Measurements from ENCODE around the gene ZBTB11. TPM values are rescaled to one million over a fixed set of nuclear protein-coding genes. Genes with fewer than 3 reads are reported as not detected.
"Not testable (repeated sequence)": the region's sequence is repeated elsewhere in the genome, so short reads cannot be mapped to it uniquely, and the experiment has no call there.

The ZBTB11 gene
- total RNA-seq, 1 donor from 2014 or later: 14.7 TPM

DNA sequence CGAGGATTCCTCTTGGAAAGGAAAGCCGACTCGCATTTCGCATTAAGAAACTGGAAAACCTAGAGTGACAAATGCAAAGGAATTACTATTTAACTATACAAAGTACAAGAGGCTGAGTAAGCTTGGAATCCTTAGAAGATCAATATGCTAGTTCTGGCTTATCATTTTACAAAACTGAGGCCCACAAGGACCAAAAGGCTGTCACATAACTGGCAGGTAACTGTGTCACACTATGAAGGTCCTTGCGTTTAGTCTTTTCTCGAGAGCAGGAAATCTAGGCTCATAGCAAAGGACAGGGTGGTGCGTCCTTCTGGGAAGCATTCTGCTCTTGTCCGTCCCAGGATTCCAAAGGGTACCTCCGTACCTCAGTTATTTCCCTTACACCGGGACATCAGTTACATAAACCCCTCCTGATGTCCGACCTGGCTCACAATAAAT is 9.0 kb upstream of the ZBTB11 start:
- peak overlapping the region; percentile 98 for H3K27ac Mint-ChIP-seq (ENCODE audit: unreplicated experiment)
- no peaks in the 10 kb centered on the region for H3K9me3 Mint-ChIP-seq (ENCODE audit: low read depth)
- TF ChIP-seq CTCF (IDR thresholded peaks at IDR 0.05): no peak
- H3K4me3 Mint-ChIP-seq (ENCODE audit: unreplicated experiment): peak overlapping the region; percentile 97
- no peak for DNase-seq (ENCODE audit: low spot score)
- H3K4me1 Mint-ChIP-seq (ENCODE audit: low read depth): peaks cover 33% of the 10 kb centered on the region
- H3K36me3 Mint-ChIP-seq (ENCODE audit: low read depth): peaks cover 27% of the 10 kb centered on the region
- no peaks in the 10 kb centered on the region for H3K27me3 Mint-ChIP-seq (ENCODE audit: low read depth)

DNA sequence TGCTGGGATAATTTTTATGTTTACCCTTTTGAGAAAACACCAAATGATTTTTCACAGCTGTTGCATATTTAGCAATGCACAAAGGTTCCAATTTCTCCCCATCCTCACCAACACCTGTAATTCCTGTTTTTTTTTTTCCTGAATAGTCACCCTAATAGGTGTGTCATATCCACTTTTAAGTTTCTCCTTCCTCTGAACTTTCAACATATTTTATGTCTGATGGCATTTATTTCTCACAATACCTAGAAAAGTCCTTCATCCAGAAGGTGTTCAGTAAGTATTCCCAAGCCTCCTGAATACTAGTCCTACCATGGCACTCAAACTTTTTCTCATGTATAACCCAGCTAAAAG is 8.1 kb upstream of the ZBTB11 start:
- H3K27ac Mint-ChIP-seq (ENCODE audit: unreplicated experiment): peak overlapping the region; percentile 98
- H3K9me3 Mint-ChIP-seq (ENCODE audit: low read depth): no peaks in the 10 kb centered on the region
- peaks cover 33% of the 10 kb centered on the region for H3K4me1 Mint-ChIP-seq (ENCODE audit: low read depth)
- H3K36me3 Mint-ChIP-seq (ENCODE audit: low read depth): peaks cover 33% of the 10 kb centered on the region
- no peaks in the 10 kb centered on the region for H3K27me3 Mint-ChIP-seq (ENCODE audit: low read depth)
- no peak for TF ChIP-seq CTCF (IDR thresholded peaks at IDR 0.05)
- H3K4me3 Mint-ChIP-seq (ENCODE audit: unreplicated experiment): peak overlapping the region; percentile 97
- DNase-seq (ENCODE audit: low spot score): no peak

GRCh38 chr3:101680466-101680865 is 3.5 kb upstream of the ZBTB11 start:
- Mint-ChIP-seq H3K4me3 (ENCODE audit: unreplicated experiment) (no peak overlapping the region), H3K4me1 (ENCODE audit: low read depth) (peaks cover 37% of the 10 kb centered on the region), H3K27me3 (ENCODE audit: low read depth) (no peaks in the 10 kb centered on the region), H3K27ac (ENCODE audit: unreplicated experiment) (peak overlapping the region; percentile 61), H3K9me3 (ENCODE audit: low read depth) (no peaks in the 10 kb centered on the region), H3K36me3 (ENCODE audit: low read depth) (peaks cover 28% of the 10 kb centered on the region)
- no peak for TF ChIP-seq CTCF (IDR thresholded peaks at IDR 0.05)
- no peak for DNase-seq (ENCODE audit: low spot score)

- H3K4me3 Mint-ChIP-seq (ENCODE audit: unreplicated experiment); H3K27ac Mint-ChIP-seq (ENCODE audit: unreplicated experiment); DNase-seq (ENCODE audit: low spot score); H3K9me3 Mint-ChIP-seq (ENCODE audit: low read depth); H3K27me3 Mint-ChIP-seq (ENCODE audit: low read depth): not testable (repeated sequence)
- H3K4me1 Mint-ChIP-seq (ENCODE audit: low read depth): peaks cover 41% of the 10 kb centered on the region
- H3K36me3 Mint-ChIP-seq (ENCODE audit: low read depth): peaks cover 21% of the 10 kb centered on the region
Observed at GRCh38 chr3:101678837-101679236, 1.9 kb upstream of the ZBTB11 start.

DNA sequence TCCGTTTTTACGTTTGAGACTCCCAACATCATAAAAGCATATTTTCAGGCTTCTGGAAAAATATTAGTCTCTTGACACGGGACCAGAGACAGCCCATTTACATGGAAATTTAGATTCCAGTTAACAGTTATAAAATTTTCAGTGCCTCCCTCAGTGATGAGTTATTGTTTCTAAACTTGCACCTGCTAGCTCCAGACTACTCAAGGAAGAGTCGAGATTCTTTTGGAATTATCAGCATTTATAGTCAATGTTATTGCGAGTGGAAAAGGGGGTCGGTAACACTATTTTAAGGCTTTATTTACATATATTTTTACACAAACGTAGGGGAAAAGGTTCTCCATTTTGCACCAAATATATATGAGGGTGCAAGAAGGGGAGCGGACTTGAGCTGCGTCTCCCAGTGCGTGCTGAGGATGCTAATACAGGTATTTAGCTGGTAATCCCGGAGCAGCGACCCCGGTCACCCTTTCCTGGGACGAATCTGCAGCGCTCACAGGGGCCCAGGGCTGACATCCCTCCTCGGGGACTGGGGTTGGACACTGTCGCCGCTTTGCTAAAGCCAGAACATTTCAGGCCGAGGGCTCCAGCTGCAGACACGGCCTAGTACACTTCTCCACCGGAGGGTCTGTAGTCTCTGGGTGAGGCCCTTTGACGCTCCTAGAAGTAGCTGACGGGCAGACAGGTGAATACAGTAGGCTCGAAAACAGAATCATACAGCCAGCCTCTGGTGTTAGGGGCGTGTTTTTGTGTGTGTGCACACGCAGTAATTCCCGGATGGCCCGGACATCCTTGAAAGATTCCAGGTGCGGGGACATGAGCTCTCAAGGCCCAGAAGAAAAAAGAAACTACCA is 729 bp upstream of the ZBTB11 start:
- peak overlapping the region; percentile 86 for H3K4me3 Mint-ChIP-seq (ENCODE audit: unreplicated experiment)
- no peaks in the 10 kb centered on the region for H3K9me3 Mint-ChIP-seq (ENCODE audit: low read depth)
- H3K27ac Mint-ChIP-seq (ENCODE audit: unreplicated experiment): peak overlapping the region; percentile 96
- peaks cover 40% of the 10 kb centered on the region for H3K4me1 Mint-ChIP-seq (ENCODE audit: low read depth)
- H3K36me3 Mint-ChIP-seq (ENCODE audit: low read depth): peaks cover 19% of the 10 kb centered on the region
- H3K27me3 Mint-ChIP-seq (ENCODE audit: low read depth): no peaks in the 10 kb centered on the region
- peak; percentile 52 for TF ChIP-seq CTCF (IDR thresholded peaks at IDR 0.05)
- DNase-seq (ENCODE audit: low spot score): no peak
